Fibroblast of lung (primary cell): ENCODE data around the gene BBS9.

Experiments
- CTCF ChIP-seq, 2 donors: IDR thresholded peaks in 1 of 2; conservative IDR thresholded peaks in 1 of 2; 1 replicate in 1 of 2; 2 replicates in 1 of 2; pipeline ENCODE4 v1.5.1; 2011 to 2012; ENCODE audit warnings: low read length in 2 of 2, control low read depth in 1 of 2, inconsistent platforms in 1 of 2, low read depth in 1 of 2, mild to moderate bottlenecking in 1 of 2
- EZH2 ChIP-seq: IDR thresholded peaks from 2 replicates; pipeline ENCODE4 v1.5.1; 2012; ENCODE audit warnings: low read length, control low read depth, mild to moderate bottlenecking; ENCODE audit errors: missing control alignments

GRCh38 chr7:33334349-33334748, 205.0 kb downstream of the BBS9 start:
- peak in 1 of 2 donors; percentile 43 for TF ChIP-seq CTCF (conservative IDR thresholded peaks at IDR 0.05 in 1 of 2, IDR thresholded peaks at IDR 0.05 in 1 of 2; ENCODE audit: low read depth in 1 of 2, low read length in 2 of 2)
- TF ChIP-seq EZH2: no peak
